Panc1 (cell line): ENCODE measurements around the gene DGCR6. TPM values are rescaled to one million over a fixed set of nuclear protein-coding genes. Genes with fewer than 3 reads are reported as not detected.
"Not testable (repeated sequence)": the region's sequence is repeated elsewhere in the genome, so short reads cannot be mapped to it uniquely, and the experiment has no call there.

Experiments
- ATAC-seq: fragments of 200-7000 bp; cut with Tn5 transposase; 2 replicates; pipeline ENCODE4 v1.9.1; 2020; ENCODE audit warnings: mild to moderate bottlenecking, moderate library complexity
- BruUV-seq: library from RNA; stranded (reverse); fragments of 400-500 nt; replicated peaks from 2 replicates; lab custom pipeline; 2021; lab: Mats Ljungman, UMichigan
- CTCF ChIA-PET: fragments of 300-600 bp; sonication (Branson Sonifier 250); formaldehyde crosslinking; loops from one replicate; lab custom pipeline; 2022; ENCODE audit warnings: antibody characterized with exemption; lab: Charles Lee
- POLR2A ChIA-PET: fragments of 300-600 bp; sonication (Branson Sonifier 250); formaldehyde crosslinking; loops from one replicate; lab custom pipeline; 2022; ENCODE audit warnings: antibody characterized with exemption; lab: Charles Lee
- DNase-seq: peaks from one replicate; pipeline ENCODE4 v3.0.0-alpha.2; 2010; ENCODE audit warnings: low read depth, low spot score
- H3K27ac ChIP-seq: 2 replicates; pipeline ENCODE4 v1.5.1; 2011; ENCODE audit warnings: mild to moderate bottlenecking, low read length, inconsistent platforms
- H3K27me3 ChIP-seq: fragments of 200-500 bp; sonication (Bioruptor generic); 2 replicates; pipeline ENCODE4 v1.6.0; 2014; ENCODE audit warnings: low read length, inconsistent platforms; ENCODE audit not compliant: control insufficient read depth, insufficient read depth
- H3K36me3 ChIP-seq: fragments of 200-500 bp; sonication (Bioruptor generic); 2 replicates; pipeline ENCODE4 v1.5.1; 2014; ENCODE audit warnings: inconsistent platforms, mild to moderate bottlenecking, low read length, moderate library complexity; ENCODE audit not compliant: control insufficient read depth, insufficient read depth
- H3K4me1 ChIP-seq: 2 replicates; pipeline ENCODE4 v1.5.1; 2011; ENCODE audit warnings: inconsistent platforms, mild to moderate bottlenecking, low read length, moderate library complexity; ENCODE audit not compliant: control insufficient read depth, insufficient read depth
- H3K4me3 ChIP-seq, 2 experiments: 2 replicates each; pipeline ENCODE4 v1.5.1; 2011 to 2012; ENCODE audit warnings: low read depth in 2 of 2, low read length in 2 of 2, mild to moderate bottlenecking in 2 of 2, inconsistent platforms in 1 of 2, moderate library complexity in 1 of 2
- H3K9me3 ChIP-seq: fragments of 200-500 bp; sonication (Bioruptor generic); 2 replicates; pipeline ENCODE4 v1.5.1; 2014; ENCODE audit warnings: low read depth, mild to moderate bottlenecking, inconsistent platforms, low read length, moderate library complexity; ENCODE audit not compliant: control insufficient read depth, insufficient read depth
- CTCF ChIP-seq: fragments of 450-650 bp; IDR thresholded peaks from 2 replicates; pipeline ENCODE4 v1.5.1; 2017; ENCODE audit warnings: mild to moderate bottlenecking
- POLR2AphosphoS5 ChIP-seq: IDR thresholded peaks from 2 replicates; pipeline ENCODE4 v1.6.1; 2012; ENCODE audit warnings: mild to moderate bottlenecking, low read depth, low read length, moderate library complexity
- REST ChIP-seq, 2 experiments: IDR thresholded peaks; 2 replicates each; pipeline ENCODE4 v1.6.1; 2011 to 2012; ENCODE audit warnings: low read depth in 2 of 2, control low read depth in 1 of 2, low read length in 1 of 2, mild to moderate bottlenecking in 1 of 2, moderate library complexity in 1 of 2; ENCODE audit not compliant: insufficient read depth in 1 of 2
- SIN3A ChIP-seq: IDR thresholded peaks from 2 replicates; pipeline ENCODE4 v1.6.1; 2012; ENCODE audit warnings: low read depth, mild to moderate bottlenecking, low read length, moderate library complexity, borderline replicate concordance; ENCODE audit not compliant: insufficient read depth
- TCF7L2 ChIP-seq: IDR thresholded peaks from 2 replicates; pipeline ENCODE4 v1.6.1; 2011; ENCODE audit warnings: mild to moderate bottlenecking, low read depth, low read length, inconsistent platforms
- in situ Hi-C: cut with HindIII; loops from 2 replicates; pipeline ENCODE4 v1.10.0; 2016; ENCODE audit warnings: low sequenced_read_pairs, low pct_unique_long_range_greater_than_20kb
- intact Hi-C: fragments of 100-400 bp; cut with micrococcal nuclease; formaldehyde crosslinking; loops from one replicate; pipeline ENCODE4 v1.10.0; 2022; ENCODE audit not compliant: unreplicated experiment
- total RNA-seq: library from RNA; stranded (reverse); gene quantifications from one replicate; pipeline ENCODE4 v1.2.1, GENCODE V29; 2021; ENCODE audit not compliant: unreplicated experiment

DGCR6 gene
- total RNA-seq, 1 experiment from 2014 or later, result 2.2 TPM

GRCh38 chr22:18935889-18936529 is 29.9 kb downstream of the DGCR6 start, which contains the start of gene PRODH:
PRODH (minus strand) TSS chr22:18936293; CDS start chr22:18936287, 6 bp downstream.
- CTCF ChIA-PET, result no interaction called here
- BruUV-seq, result no TSS peak
- intact Hi-C loops (no loop called here), in situ Hi-C loops (no loop called here)
- Histone ChIP-seq H3K4me1 (no peaks in the 10 kb centered on the region), H3K36me3 (no peaks in the 10 kb centered on the region), H3K27ac (no peak within 1 kb of the TSS), H3K27me3 (no peaks in the 10 kb centered on the region), H3K9me3 (no peaks in the 10 kb centered on the region), H3K4me3 (no peak within 1 kb of the TSS)
- POLR2A ChIA-PET, result no interaction called here
- TF ChIP-seq REST (IDR thresholded peaks at IDR 0.05; ENCODE audit: insufficient read depth in 1 of 2, low read depth in 2 of 2, low read length in 1 of 2), result no peak
- TF ChIP-seq CTCF, result no peak
- TF ChIP-seq SIN3A, result no peak
- no peak for TF ChIP-seq TCF7L2
- no peak for TF ChIP-seq POLR2AphosphoS5
- DNase-seq (no peak), ATAC-seq (peak; percentile 97)

- DNase-seq, intact Hi-C loops, BruUV-seq, H3K9me3 ChIP-seq, H3K27me3 ChIP-seq, ATAC-seq, in situ Hi-C loops, H3K36me3 ChIP-seq, H3K4me1 ChIP-seq, CTCF ChIA-PET, H3K27ac ChIP-seq, H3K4me3 ChIP-seq, POLR2A ChIA-PET: not testable (repeated sequence)
Observed at GRCh38 chr22:18938691-18939090, 32.6 kb downstream of the DGCR6 start.

GRCh38 chr22:18947105-18947504 is 41.0 kb downstream of the DGCR6 start:
- H3K36me3 ChIP-seq, POLR2A ChIA-PET, in situ Hi-C loops, H3K27ac ChIP-seq, CTCF ChIA-PET, H3K4me3 ChIP-seq, H3K4me1 ChIP-seq, intact Hi-C loops, BruUV-seq, DNase-seq, H3K27me3 ChIP-seq, H3K9me3 ChIP-seq, ATAC-seq: not testable (repeated sequence)
